HepG2 (cell line): ENCODE data around the gene PODN. TPM values are rescaled to one million over a fixed set of nuclear protein-coding genes. Genes with fewer than 3 reads are reported as not detected.
A peak's percentile ranks its signal among the peaks of the same experiment; 100 is the strongest.

Experiments used
- CAMTA2 ChIP-seq: sonication (generic); formaldehyde crosslinking; IDR thresholded peaks from 2 replicates; pipeline ENCODE4 v1.4.0; 2020; ENCODE audit warnings: mild to moderate bottlenecking, missing genetic modification reagents, borderline replicate concordance
- CBFB ChIP-seq: sonication (generic); formaldehyde crosslinking; IDR thresholded peaks from 2 replicates; pipeline ENCODE4 v1.4.0; 2020; ENCODE audit warnings: missing genetic modification reagents
- FIP1L1 ChIP-seq: fragments of 200-400 bp; formaldehyde crosslinking; IDR thresholded peaks from 2 replicates; pipeline ENCODE4 v1.6.1; 2018; ENCODE audit warnings: low read depth, mild to moderate bottlenecking, low read length, moderate library complexity, borderline replicate concordance; ENCODE audit not compliant: insufficient read depth
- FOXM1 ChIP-seq: sonication (generic); formaldehyde crosslinking; IDR thresholded peaks from 2 replicates; pipeline ENCODE4 v1.5.0; 2020; ENCODE audit warnings: missing genetic modification reagents
- FOXP1 ChIP-seq, 2 experiments: fragments of 450-650 bp in 1 of 2; IDR thresholded peaks; 2 replicates each; pipeline ENCODE4 v1.6.1; 2017 to 2018; ENCODE audit warnings: antibody characterized with exemption in 1 of 2
- HHEX ChIP-seq: IDR thresholded peaks from 2 replicates; pipeline ENCODE4 v1.6.1; 2016; ENCODE audit warnings: control low read depth
- HOXA9 ChIP-seq: sonication (generic); formaldehyde crosslinking; IDR thresholded peaks from 2 replicates; pipeline ENCODE4 v1.8.1; 2022; ENCODE audit warnings: missing genetic modification reagents, mild to moderate bottlenecking, moderate library complexity, borderline replicate concordance
- MYNN ChIP-seq: sonication (generic); formaldehyde crosslinking; IDR thresholded peaks from 2 replicates; pipeline ENCODE4 v1.4.0; 2020; ENCODE audit warnings: mild to moderate bottlenecking, low read depth, missing genetic modification reagents
- PRPF4 ChIP-seq: fragments of 200-400 bp; formaldehyde crosslinking; IDR thresholded peaks from 2 replicates; pipeline ENCODE4 v1.6.1; 2016; ENCODE audit warnings: low read length, low read depth; ENCODE audit not compliant: poor library complexity, severe bottlenecking
- PTBP1 ChIP-seq: fragments of 200-400 bp; formaldehyde crosslinking; IDR thresholded peaks from 2 replicates; pipeline ENCODE4 v1.6.1; 2018; ENCODE audit warnings: low read length, low read depth; ENCODE audit not compliant: poor library complexity, severe bottlenecking
- SMARCE1 ChIP-seq: fragments of 450-650 bp; IDR thresholded peaks from 2 replicates; pipeline ENCODE4 v1.6.1; 2017; ENCODE audit warnings: borderline replicate concordance
- SP4 ChIP-seq: sonication (generic); formaldehyde crosslinking; IDR thresholded peaks from 2 replicates; pipeline ENCODE4 v1.8.1; 2023; ENCODE audit warnings: mild to moderate bottlenecking, missing genetic modification reagents
- SRF ChIP-seq: IDR thresholded peaks from 2 replicates; pipeline ENCODE4 v1.6.1; 2011; ENCODE audit warnings: mild to moderate bottlenecking, low read depth, low read length, moderate library complexity
- SRSF4 ChIP-seq: fragments of 200-400 bp; formaldehyde crosslinking; IDR thresholded peaks from one replicate; pipeline ENCODE4 v1.6.1; 2018; ENCODE audit warnings: mild to moderate bottlenecking, low read depth, low read length, moderate library complexity; ENCODE audit not compliant: poor library complexity, severe bottlenecking
- TAF1 ChIP-seq: sonication (generic); formaldehyde crosslinking; IDR thresholded peaks from 2 replicates; pipeline ENCODE4 v1.4.0; 2020; ENCODE audit warnings: missing genetic modification reagents
- WIZ ChIP-seq: sonication (generic); formaldehyde crosslinking; IDR thresholded peaks from 2 replicates; pipeline ENCODE4 v1.5.1; 2020; ENCODE audit warnings: mild to moderate bottlenecking, missing genetic modification reagents
- ZBTB38 ChIP-seq: sonication (generic); formaldehyde crosslinking; IDR thresholded peaks from 2 replicates; pipeline ENCODE4 v1.5.1; 2020; ENCODE audit warnings: mild to moderate bottlenecking, missing genetic modification reagents
- ZBTB8A ChIP-seq: sonication (generic); formaldehyde crosslinking; IDR thresholded peaks from 2 replicates; pipeline ENCODE4 v1.4.0; 2020; ENCODE audit warnings: mild to moderate bottlenecking, low read depth, missing genetic modification reagents, borderline replicate concordance
- ZNF124 ChIP-seq: sonication (generic); formaldehyde crosslinking; IDR thresholded peaks from 2 replicates; pipeline ENCODE4 v1.4.0; 2020; ENCODE audit warnings: missing genetic modification reagents
- ZNF382 ChIP-seq: sonication (generic); formaldehyde crosslinking; IDR thresholded peaks from 2 replicates; pipeline ENCODE4 v1.5.0; 2020; ENCODE audit warnings: missing genetic modification reagents, mild to moderate bottlenecking, borderline replicate concordance
- ZNF598 ChIP-seq: sonication (generic); formaldehyde crosslinking; IDR thresholded peaks from 2 replicates; pipeline ENCODE4 v1.5.1; 2020; ENCODE audit warnings: mild to moderate bottlenecking, missing genetic modification reagents, borderline replicate concordance
- ZNF780A ChIP-seq: sonication (generic); formaldehyde crosslinking; IDR thresholded peaks from 2 replicates; pipeline ENCODE4 v1.8.0; 2022; ENCODE audit warnings: mild to moderate bottlenecking, missing genetic modification reagents, moderate library complexity
- ZNF883 ChIP-seq: sonication (generic); formaldehyde crosslinking; IDR thresholded peaks from 2 replicates; pipeline ENCODE4 v1.5.1; 2020; ENCODE audit warnings: mild to moderate bottlenecking, missing genetic modification reagents; ENCODE audit errors: not compliant biosample characterization
- ZSCAN12 ChIP-seq: sonication (generic); formaldehyde crosslinking; IDR thresholded peaks from 2 replicates; pipeline ENCODE4 v1.9.0; 2021; ENCODE audit warnings: mild to moderate bottlenecking, missing genetic modification reagents
- polyA plus RNA-seq, 8 experiments: library from polyadenylated mRNA; depleted of rRNA in 3 of 8; stranded (reverse) in 7 of 8; unstranded in 1 of 8; fragments of >200 nt; fragmentation: Illumina TruSeq in 4 of 8; extraction: Trizol in 4 of 8; gene quantifications; 2 replicates each; pipeline versions ENCODE4 v1.2.1 to v1.2.3, GENCODE V29; 2011 to 2016; ENCODE audit warnings: low read depth in 4 of 8, missing spikeins in 1 of 8, mixed read lengths in 1 of 8; ENCODE audit not compliant: insufficient read depth in 1 of 8
- total RNA-seq, 5 experiments: library from RNA; depleted of rRNA; stranded (reverse); fragments of >200 nt; fragmentation: Illumina TruSeq; extraction: Trizol; gene quantifications; 2 replicates each; pipeline ENCODE4 v1.2.3, GENCODE V29; 2016; ENCODE audit warnings: low read depth in 1 of 5
- TF ChIP-seq, protein P1 (sequence below): sonication (generic); formaldehyde crosslinking; IDR thresholded peaks from 2 replicates; pipeline ENCODE4; 2020; ENCODE audit warnings: missing genetic modification reagents, mild to moderate bottlenecking, borderline replicate concordance
- TF ChIP-seq, protein P2 (sequence below): sonication (generic); formaldehyde crosslinking; IDR thresholded peaks from 2 replicates; pipeline ENCODE4 v1.4.0; 2020; ENCODE audit warnings: mild to moderate bottlenecking, low read depth, missing genetic modification reagents

The PODN gene
- total and polyA plus RNA-seq, 2 of the 13 experiments (the other 11 are each of a cell fraction or from before 2014, with no cell fraction given): 0.13 TPM; not detected in 1

DNA sequence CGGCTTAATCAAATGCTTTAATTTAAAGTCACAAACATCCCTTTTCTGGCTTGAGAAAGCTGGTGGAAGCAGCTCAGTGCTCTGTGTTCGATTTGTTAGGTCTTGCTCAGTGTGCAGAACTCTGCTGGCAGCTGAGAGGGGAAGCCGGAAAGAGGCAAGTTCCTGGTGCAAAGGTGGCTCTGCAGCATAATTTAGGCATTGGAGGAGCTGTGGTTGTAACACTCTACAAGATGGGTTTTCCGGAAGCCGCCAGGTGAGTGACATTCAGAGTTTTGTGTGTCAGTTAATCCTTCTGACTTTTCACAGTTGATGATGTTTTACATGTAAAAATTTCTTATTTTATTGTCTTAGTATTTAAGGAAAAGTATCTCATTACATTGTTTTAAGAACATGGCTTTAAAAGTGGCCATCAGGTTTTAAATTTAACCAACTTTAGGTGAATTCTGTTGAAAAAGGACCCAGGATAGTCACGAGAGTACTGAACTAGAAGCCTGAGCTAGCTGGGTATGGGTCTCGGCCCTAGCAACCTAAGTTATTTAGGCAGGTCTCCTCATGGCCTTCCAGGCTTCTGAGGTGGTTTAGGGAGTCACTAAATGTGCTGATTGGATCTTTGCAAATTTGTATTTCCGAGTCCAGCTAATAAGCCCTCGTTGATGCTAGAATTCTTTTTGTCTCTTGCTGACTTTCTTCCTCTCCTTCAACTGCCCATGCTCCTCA is 47.1 kb upstream of the PODN start (continued):
- TF ChIP-seq PTBP1 (no peak), CAMTA2 (CRISPR knock-in tag) (no peak), FOXP1 (IDR thresholded peaks at IDR 0.05) (no peak), FOXP1 (CRISPR knock-in tag; IDR thresholded peaks at IDR 0.05) (0 out of 2 replicates have a peak, but pooled peaks have one; percentile 29), ZNF598 (CRISPR knock-in tag) (no peak), WIZ (CRISPR knock-in tag) (no peak), HHEX (no peak), ZSCAN12 (CRISPR knock-in tag) (no peak), HOXA9 (CRISPR knock-in tag) (no peak), SRF (peak; percentile 96), MYNN (CRISPR knock-in tag) (no peak), ZNF883 (CRISPR knock-in tag) (no peak), TAF1 (CRISPR knock-in tag) (peak; percentile 62), ZNF382 (CRISPR knock-in tag) (no peak), FIP1L1 (no peak), SP4 (CRISPR knock-in tag) (peak; percentile 50; the same call in 1 of the 2 replicates), PRPF4 (no peak), ZBTB38 (CRISPR knock-in tag) (no peak), CBFB (CRISPR knock-in tag) (0 out of 2 replicates have a peak, but pooled peaks have one; percentile 46), SMARCE1 (no peak), SRSF4 (no peak), FOXM1 (no peak), ZBTB8A (no peak), ZNF780A (CRISPR knock-in tag) (no peak), ZNF124 (peak; percentile 79; the same call in 1 of the 2 replicates)
- TF ChIP-seq, protein P1, sequence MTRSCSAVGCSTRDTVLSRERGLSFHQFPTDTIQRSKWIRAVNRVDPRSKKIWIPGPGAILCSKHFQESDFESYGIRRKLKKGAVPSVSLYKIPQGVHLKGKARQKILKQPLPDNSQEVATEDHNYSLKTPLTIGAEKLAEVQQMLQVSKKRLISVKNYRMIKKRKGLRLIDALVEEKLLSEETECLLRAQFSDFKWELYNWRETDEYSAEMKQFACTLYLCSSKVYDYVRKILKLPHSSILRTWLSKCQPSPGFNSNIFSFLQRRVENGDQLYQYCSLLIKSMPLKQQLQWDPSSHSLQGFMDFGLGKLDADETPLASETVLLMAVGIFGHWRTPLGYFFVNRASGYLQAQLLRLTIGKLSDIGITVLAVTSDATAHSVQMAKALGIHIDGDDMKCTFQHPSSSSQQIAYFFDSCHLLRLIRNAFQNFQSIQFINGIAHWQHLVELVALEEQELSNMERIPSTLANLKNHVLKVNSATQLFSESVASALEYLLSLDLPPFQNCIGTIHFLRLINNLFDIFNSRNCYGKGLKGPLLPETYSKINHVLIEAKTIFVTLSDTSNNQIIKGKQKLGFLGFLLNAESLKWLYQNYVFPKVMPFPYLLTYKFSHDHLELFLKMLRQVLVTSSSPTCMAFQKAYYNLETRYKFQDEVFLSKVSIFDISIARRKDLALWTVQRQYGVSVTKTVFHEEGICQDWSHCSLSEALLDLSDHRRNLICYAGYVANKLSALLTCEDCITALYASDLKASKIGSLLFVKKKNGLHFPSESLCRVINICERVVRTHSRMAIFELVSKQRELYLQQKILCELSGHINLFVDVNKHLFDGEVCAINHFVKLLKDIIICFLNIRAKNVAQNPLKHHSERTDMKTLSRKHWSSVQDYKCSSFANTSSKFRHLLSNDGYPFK: peak; percentile 55; the same call in 1 of the 2 replicates
- TF ChIP-seq, protein P2, sequence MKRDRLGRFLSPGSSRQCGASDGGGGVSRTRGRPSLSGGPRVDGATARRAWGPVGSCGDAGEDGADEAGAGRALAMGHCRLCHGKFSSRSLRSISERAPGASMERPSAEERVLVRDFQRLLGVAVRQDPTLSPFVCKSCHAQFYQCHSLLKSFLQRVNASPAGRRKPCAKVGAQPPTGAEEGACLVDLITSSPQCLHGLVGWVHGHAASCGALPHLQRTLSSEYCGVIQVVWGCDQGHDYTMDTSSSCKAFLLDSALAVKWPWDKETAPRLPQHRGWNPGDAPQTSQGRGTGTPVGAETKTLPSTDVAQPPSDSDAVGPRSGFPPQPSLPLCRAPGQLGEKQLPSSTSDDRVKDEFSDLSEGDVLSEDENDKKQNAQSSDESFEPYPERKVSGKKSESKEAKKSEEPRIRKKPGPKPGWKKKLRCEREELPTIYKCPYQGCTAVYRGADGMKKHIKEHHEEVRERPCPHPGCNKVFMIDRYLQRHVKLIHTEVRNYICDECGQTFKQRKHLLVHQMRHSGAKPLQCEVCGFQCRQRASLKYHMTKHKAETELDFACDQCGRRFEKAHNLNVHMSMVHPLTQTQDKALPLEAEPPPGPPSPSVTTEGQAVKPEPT: no peak
